Measurements from ENCODE around the gene NCL.

Gene NCL

GRCh38 chr2:231463698-231464575 lies at the start of gene NCL:
Gene NCL, minus strand, starts transcription at chr2:231464484. Its CDS starts 131 bp downstream, at chr2:231464353.
- peak; percentile 67 for DNase-seq

- DNase-seq, result no peak
Observed at GRCh38 chr2:231513746-231514224, 49.5 kb upstream of the NCL start.

- DNase-seq, result no peak
Observed at GRCh38 chr2:231512222-231512621, 47.9 kb upstream of the NCL start.

- DNase-seq, result no peak
Observed at GRCh38 chr2:231503766-231504165, 39.5 kb upstream of the NCL start.

- DNase-seq, result no peak
Observed at GRCh38 chr2:231502596-231502995, 38.3 kb upstream of the NCL start.

- no peak for DNase-seq
Observed at GRCh38 chr2:231497651-231498050, 33.4 kb upstream of the NCL start.

GRCh38 chr2:231494669-231495068 lies 30.4 kb upstream of the NCL start:
- DNase-seq, result no peak

GRCh38 chr2:231490801-231491200 lies 26.5 kb upstream of the NCL start:
- DNase-seq, result no peak

GRCh38 chr2:231489990-231490389 lies 25.7 kb upstream of the NCL start:
- DNase-seq, result no peak

GRCh38 chr2:231488331-231488730 lies 24.0 kb upstream of the NCL start:
- no peak for DNase-seq

- no peak for DNase-seq
Observed at GRCh38 chr2:231486851-231487596, 22.7 kb upstream of the NCL start.

- peak; percentile 59 for DNase-seq
Observed at GRCh38 chr2:231483398-231484329, 19.4 kb upstream of the NCL start.

GRCh38 chr2:231482806-231483391 lies 18.6 kb upstream of the NCL start:
- peak; percentile 87 for DNase-seq

- no peak for DNase-seq
Observed at GRCh38 chr2:231480781-231481180, 16.5 kb upstream of the NCL start.

- DNase-seq, result no peak
Observed at GRCh38 chr2:231479455-231479854, 15.2 kb upstream of the NCL start.

- no peak for DNase-seq
Observed at GRCh38 chr2:231476920-231477319, 12.6 kb upstream of the NCL start.

GRCh38 chr2:231475965-231476364 lies 11.7 kb upstream of the NCL start:
- no peak for DNase-seq

- DNase-seq, result no peak
Observed at GRCh38 chr2:231472816-231473215, 8.5 kb upstream of the NCL start.

- no peak for DNase-seq
Observed at GRCh38 chr2:231470246-231470900, 6.1 kb upstream of the NCL start.

- no peak for DNase-seq
Observed at GRCh38 chr2:231469583-231469950, 5.3 kb upstream of the NCL start.

GRCh38 chr2:231467613-231468530 lies 3.6 kb upstream of the NCL start:
- DNase-seq, result no peak

Data from right forelimb (tissue), 1 donor.